Sigmoid colon (tissue), 7 donors: ENCODE results near the gene CDSN. TPM values are rescaled to one million over a fixed set of nuclear protein-coding genes. Genes with fewer than 3 reads are reported as not detected.

Experiments used
- DNase-seq: peaks from one replicate; pipeline ENCODE4 v3.0.0-alpha.2; 2019
- H3K27ac ChIP-seq, 4 donors: fragments of 200-600 bp; sonication (generic); one replicate each; pipeline ENCODE4 v1.5.1; 2016 to 2019; ENCODE audit warnings: mild to moderate bottlenecking in 1 of 4
- H3K27me3 ChIP-seq, 3 donors: fragments of 200-600 bp; sonication (generic); one replicate each; pipeline ENCODE4 v1.5.1; 2019; ENCODE audit warnings: mild to moderate bottlenecking in 1 of 3
- H3K36me3 ChIP-seq, 4 donors: fragments of 200-600 bp; sonication (generic); one replicate each; pipeline ENCODE4 v1.5.1; 2016 to 2019
- H3K4me1 ChIP-seq, 4 donors: fragments of 200-600 bp; sonication (generic); one replicate each; pipeline ENCODE4 v1.5.1; 2017 to 2019
- H3K4me3 ChIP-seq, 4 donors: fragments of 200-600 bp; sonication (generic); one replicate each; pipeline ENCODE4 v1.5.1; 2017 to 2019; ENCODE audit warnings: mild to moderate bottlenecking in 2 of 4, moderate library complexity in 1 of 4
- H3K9me3 ChIP-seq, 4 donors: fragments of 200-600 bp in 3 of 4; sonication (generic) in 3 of 4; one replicate each; pipeline versions ENCODE4 v1.5.1 to v1.6.1; 2013 to 2019
- CTCF ChIP-seq, 4 experiments: fragments of 450-650 bp in 3 of 4; fragments of 200-600 bp in 1 of 4; IDR thresholded peaks; one replicate each; pipeline ENCODE4 v1.5.1; 2016 to 2019; ENCODE audit warnings: antibody characterized with exemption in 4 of 4, mild to moderate bottlenecking in 3 of 4, moderate library complexity in 2 of 4
- EP300 ChIP-seq, 4 donors: sonication (generic); formaldehyde crosslinking; IDR thresholded peaks; one replicate each; pipeline ENCODE4 v1.6.1; 2017; ENCODE audit warnings: antibody characterized with exemption in 4 of 4
- POLR2A ChIP-seq, 2 donors: fragments of 450-650 bp; IDR thresholded peaks; one replicate each; pipeline ENCODE4 v1.6.1; 2016; ENCODE audit warnings: antibody characterized with exemption in 2 of 2, mild to moderate bottlenecking in 2 of 2, moderate library complexity in 2 of 2
- POLR2AphosphoS5 ChIP-seq, 4 donors: sonication (generic); formaldehyde crosslinking; IDR thresholded peaks; one replicate each; pipeline ENCODE4 v1.6.1; 2017; ENCODE audit warnings: antibody characterized with exemption in 4 of 4
- WGBS, 2 donors: extraction: QIAGEN DNeasy Blood & Tissue Kit; methylation state at CpG; one replicate each; pipeline ENCODE4 v1.1.7; 2013; 5-methylcytosine and 5-hydroxymethylcytosine counted together
- intact Hi-C: fragments of 100-400 bp; cut with DNase I; formaldehyde crosslinking; loops from one replicate; pipeline ENCODE4 v1.15.1; 2023
- polyA plus RNA-seq, 3 donors: library from polyadenylated mRNA; stranded (reverse); fragments of 200-250 nt; gene quantifications; one replicate each; pipeline ENCODE4 v1.2.3, GENCODE V29; 2013
- total RNA-seq, 4 donors: library from RNA; depleted of rRNA; stranded (reverse); fragments of >200 nt; gene quantifications; one replicate each; pipeline ENCODE4 v1.1.0, GENCODE V29; 2016
- donor health status: healthy with polysubstance abuse.
- donor health status: Bipolar disorder and iron deficiency.
- donor health status: healthy.

Gene CDSN
- total and polyA plus RNA-seq, 7 donors: not detected

GRCh38 chr6:31092238-31092637 is 28.0 kb downstream of the CDSN start:
- H3K27me3 ChIP-seq: peaks cover 0 to 11% (median 0%) of the 10 kb centered on the region in 3 donors
- H3K4me1 ChIP-seq: peaks cover 0 to 2% (median under 1%) of the 10 kb centered on the region in 4 donors
- no peak overlapping the region for H3K4me3 ChIP-seq
- no peak for DNase-seq
- no peaks in the 10 kb centered on the region for H3K36me3 ChIP-seq
- no peaks in the 10 kb centered on the region for H3K9me3 ChIP-seq
- intact Hi-C loops: no loop called here
- H3K27ac ChIP-seq: no peak overlapping the region
- WGBS, 2 donors: 86 to 89% methylated on average over 2 of the region's 2 CpGs
- no peak for TF ChIP-seq POLR2A (IDR thresholded peaks at IDR 0.05)
- TF ChIP-seq CTCF (IDR thresholded peaks at IDR 0.05): no peak
- no peak for TF ChIP-seq EP300 (IDR thresholded peaks at IDR 0.05)
- TF ChIP-seq POLR2AphosphoS5 (IDR thresholded peaks at IDR 0.05): no peak

- Histone ChIP-seq H3K4me3 (no peak overlapping the region), H3K9me3 (no peaks in the 10 kb centered on the region), H3K27ac (no peak overlapping the region), H3K27me3 (peaks cover 0 to 11% (median 0%) of the 10 kb centered on the region in 3 donors), H3K36me3 (no peaks in the 10 kb centered on the region), H3K4me1 (peaks cover 0 to 7% (median 3%) of the 10 kb centered on the region in 4 donors)
- no peak for DNase-seq
- intact Hi-C loops: no loop called here
- no peak for TF ChIP-seq CTCF (IDR thresholded peaks at IDR 0.05)
- WGBS, 2 donors: 16 to 36% methylated on average over 3 of the region's 3 CpGs
Observed at GRCh38 chr6:31091680-31092079, 28.6 kb downstream of the CDSN start.

DNA sequence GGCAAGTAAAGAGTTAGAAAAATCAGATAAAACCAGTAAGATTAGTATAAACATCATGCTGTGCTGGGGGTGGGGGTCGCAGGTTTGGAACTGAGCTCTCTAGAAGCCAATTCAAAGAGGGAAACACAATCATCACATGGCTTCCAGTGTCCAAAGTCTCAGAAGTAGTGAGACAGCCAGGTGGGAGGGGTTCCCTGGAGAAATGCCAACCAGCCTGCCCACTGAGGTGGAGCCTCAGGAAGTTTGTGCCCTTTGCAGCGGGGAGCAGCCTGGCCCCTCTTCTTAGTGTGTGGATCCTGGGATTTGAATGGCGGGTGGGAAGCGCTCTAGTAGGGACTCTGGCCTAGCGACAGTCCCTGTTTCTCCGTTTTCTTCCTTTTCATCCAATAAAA is 29.3 kb downstream of the CDSN start:
- Histone ChIP-seq H3K27ac (no peak overlapping the region), H3K27me3 (peaks cover 0 to 11% (median 0%) of the 10 kb centered on the region in 3 donors), H3K4me1 (peaks cover 0 to 10% (median 3%) of the 10 kb centered on the region in 4 donors), H3K9me3 (no peaks in the 10 kb centered on the region), H3K36me3 (no peaks in the 10 kb centered on the region), H3K4me3 (no peak overlapping the region)
- 80 to 88% methylated on average over 6 of the region's 6 CpGs for WGBS, 2 donors
- DNase-seq: no peak
- intact Hi-C loops: no loop called here
- TF ChIP-seq POLR2A (IDR thresholded peaks at IDR 0.05): no peak
- TF ChIP-seq EP300 (IDR thresholded peaks at IDR 0.05): no peak
- no peak for TF ChIP-seq POLR2AphosphoS5 (IDR thresholded peaks at IDR 0.05)
- no peak for TF ChIP-seq CTCF (IDR thresholded peaks at IDR 0.05)

GRCh38 chr6:31090275-31090972 is 29.8 kb downstream of the CDSN start:
- no peak overlapping the region for H3K27ac ChIP-seq
- no peak for TF ChIP-seq EP300 (IDR thresholded peaks at IDR 0.05)
- TF ChIP-seq POLR2A (IDR thresholded peaks at IDR 0.05): no peak
- TF ChIP-seq CTCF (IDR thresholded peaks at IDR 0.05): no peak
- no peak for TF ChIP-seq POLR2AphosphoS5 (IDR thresholded peaks at IDR 0.05)
- no peaks in the 10 kb centered on the region for H3K36me3 ChIP-seq
- WGBS, 2 donors: 89 to 93% methylated on average over 3 of the region's 3 CpGs
- no peak for DNase-seq
- H3K9me3 ChIP-seq: no peaks in the 10 kb centered on the region
- peaks cover 0 to 11% (median 0%) of the 10 kb centered on the region in 3 donors for H3K27me3 ChIP-seq
- peaks cover 0 to 10% (median 3%) of the 10 kb centered on the region in 4 donors for H3K4me1 ChIP-seq
- H3K4me3 ChIP-seq: no peak overlapping the region
- intact Hi-C loops: no loop called here
